GM12873 (cell line): ENCODE measurements around the gene GPR158.

Experiments
- TF ChIP-seq, protein P1 (sequence below): IDR thresholded peaks from 2 replicates; pipeline ENCODE4 v1.5.1; 2012; ENCODE audit warnings: low read depth, mild to moderate bottlenecking, moderate library complexity, low read length, control low read depth; ENCODE audit not compliant: insufficient read depth; ENCODE audit errors: missing control alignments

Gene GPR158

DNA sequence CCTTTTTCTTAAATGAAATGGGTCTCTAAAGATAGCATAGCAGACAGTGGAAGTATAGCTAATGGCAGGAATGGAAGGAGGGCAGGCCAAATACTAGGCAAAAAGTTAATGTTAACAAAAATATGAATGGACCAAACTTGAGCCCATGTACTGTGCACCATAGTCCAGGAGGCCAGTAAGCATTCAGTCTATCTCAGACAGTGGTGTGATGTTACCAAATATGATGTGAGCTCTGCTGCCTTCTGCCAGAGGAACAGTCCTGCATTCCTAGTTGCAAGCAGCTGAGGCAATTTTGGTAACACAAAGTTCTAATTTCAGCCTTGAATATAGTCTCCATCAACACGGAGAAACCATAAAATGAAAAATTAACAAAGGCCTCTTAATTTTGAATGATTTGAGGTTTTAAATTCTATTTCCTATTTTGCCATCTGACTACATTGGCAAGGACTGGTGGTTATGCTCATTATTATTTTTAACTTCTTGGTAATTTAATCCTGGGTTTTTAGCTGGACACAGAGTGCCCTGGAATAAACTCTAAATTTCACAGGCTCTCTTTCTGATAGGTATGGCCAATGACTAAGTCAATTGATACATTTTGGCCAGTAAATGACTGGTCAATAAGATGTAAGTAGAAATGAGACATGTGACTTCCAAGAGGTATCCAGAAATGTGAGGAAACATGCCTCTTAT is 442.2 kb downstream of the GPR158 start:
- TF ChIP-seq, protein P1, sequence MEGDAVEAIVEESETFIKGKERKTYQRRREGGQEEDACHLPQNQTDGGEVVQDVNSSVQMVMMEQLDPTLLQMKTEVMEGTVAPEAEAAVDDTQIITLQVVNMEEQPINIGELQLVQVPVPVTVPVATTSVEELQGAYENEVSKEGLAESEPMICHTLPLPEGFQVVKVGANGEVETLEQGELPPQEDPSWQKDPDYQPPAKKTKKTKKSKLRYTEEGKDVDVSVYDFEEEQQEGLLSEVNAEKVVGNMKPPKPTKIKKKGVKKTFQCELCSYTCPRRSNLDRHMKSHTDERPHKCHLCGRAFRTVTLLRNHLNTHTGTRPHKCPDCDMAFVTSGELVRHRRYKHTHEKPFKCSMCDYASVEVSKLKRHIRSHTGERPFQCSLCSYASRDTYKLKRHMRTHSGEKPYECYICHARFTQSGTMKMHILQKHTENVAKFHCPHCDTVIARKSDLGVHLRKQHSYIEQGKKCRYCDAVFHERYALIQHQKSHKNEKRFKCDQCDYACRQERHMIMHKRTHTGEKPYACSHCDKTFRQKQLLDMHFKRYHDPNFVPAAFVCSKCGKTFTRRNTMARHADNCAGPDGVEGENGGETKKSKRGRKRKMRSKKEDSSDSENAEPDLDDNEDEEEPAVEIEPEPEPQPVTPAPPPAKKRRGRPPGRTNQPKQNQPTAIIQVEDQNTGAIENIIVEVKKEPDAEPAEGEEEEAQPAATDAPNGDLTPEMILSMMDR: no peak

DNA sequence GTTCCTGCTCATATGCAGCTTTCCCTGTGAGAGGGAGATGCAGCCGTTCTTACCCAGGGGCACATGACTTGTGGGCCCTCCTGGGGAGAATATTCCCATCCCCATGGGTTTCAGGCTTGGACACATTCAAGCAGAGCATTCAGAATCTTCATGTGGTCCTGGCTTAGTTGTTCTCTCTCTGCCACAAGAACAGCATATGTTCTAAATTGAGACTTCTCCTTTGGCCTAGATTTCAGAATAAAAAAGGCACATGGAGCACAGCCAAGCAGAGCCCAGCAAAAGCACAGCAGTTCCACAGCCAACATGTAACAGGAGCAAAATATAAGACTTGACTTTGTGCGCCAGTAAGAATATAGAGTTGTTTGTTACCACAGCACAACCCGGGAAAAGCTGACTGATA is 452.8 kb downstream of the GPR158 start:
- TF ChIP-seq, protein P1: no peak

DNA sequence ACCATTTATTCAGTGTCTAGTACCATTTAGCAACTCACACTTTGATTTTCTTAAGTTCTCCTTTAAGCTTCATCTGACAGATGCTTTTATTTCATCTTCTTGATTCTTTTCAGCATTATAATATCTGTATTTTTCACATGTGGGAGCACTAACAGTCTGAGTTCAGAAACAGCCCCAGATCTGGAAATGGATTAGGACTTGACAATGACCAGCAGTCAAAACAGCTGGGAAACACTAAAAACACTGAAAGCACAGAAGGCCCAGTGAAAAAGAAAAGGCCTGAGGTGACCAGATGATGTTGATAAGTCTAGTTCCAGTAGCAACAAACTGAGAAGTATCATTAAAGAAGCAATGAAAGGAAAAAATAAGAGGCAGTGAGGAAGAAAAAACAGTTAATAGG is 454.5 kb downstream of the GPR158 start:
- TF ChIP-seq, protein P1: no peak

DNA sequence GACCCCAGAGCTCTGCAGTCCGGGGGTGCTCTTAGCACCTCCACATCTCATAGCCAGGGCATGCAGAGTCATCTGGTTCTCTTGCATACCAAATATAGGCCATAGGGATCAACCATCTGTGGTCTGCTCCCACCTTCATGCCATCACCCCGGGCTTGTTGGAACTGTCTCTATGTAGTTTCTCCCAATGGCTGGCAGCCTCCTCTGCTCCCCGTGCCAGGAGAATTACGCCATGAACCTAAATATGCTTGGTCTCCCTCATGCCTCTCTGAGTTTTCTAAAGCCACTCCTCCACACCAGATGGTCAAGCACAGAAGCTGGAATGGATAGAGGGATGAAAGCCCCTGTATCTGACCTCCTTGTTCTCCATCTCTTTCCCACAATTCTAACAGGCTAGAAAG is 456.7 kb downstream of the GPR158 start:
- TF ChIP-seq, protein P1: no peak

DNA sequence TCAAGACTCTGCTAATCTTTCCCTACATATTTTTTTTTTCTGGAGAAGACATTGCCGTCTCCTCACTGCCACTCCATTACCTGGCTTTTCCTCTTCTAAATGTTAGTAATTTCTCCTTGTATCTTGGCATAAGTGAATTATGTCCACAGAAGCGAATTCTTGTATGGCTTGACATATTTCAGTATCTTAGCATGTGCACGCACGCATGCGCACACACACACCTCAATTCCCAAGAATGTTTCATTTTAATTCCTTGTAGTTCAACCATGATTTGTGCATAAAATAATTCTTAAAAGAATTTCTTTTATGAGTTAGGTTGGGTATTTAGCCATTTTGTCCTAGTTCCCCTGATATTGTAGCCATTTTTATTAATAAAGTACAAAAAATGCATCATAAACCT is 458.0 kb downstream of the GPR158 start:
- TF ChIP-seq, protein P1: no peak

DNA sequence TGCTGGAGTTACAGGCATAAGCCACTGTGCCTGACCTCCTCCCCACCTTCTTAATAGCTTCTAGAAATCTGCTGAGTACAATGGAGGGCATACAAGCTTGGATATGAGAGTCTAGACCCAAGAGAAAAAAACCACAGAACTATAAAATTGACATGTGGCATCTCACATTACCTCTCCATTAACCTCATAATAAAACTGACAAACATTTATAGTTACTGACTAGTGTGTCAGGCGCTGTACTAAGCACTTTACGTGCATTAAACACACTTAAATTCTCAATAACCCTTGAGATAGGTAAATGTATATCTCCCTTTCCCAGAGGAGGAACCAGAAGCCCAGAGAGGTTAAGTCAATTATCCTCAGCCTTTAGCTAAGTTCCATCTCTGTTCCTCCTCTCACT is 458.7 kb downstream of the GPR158 start:
- TF ChIP-seq, protein P1: no peak

DNA sequence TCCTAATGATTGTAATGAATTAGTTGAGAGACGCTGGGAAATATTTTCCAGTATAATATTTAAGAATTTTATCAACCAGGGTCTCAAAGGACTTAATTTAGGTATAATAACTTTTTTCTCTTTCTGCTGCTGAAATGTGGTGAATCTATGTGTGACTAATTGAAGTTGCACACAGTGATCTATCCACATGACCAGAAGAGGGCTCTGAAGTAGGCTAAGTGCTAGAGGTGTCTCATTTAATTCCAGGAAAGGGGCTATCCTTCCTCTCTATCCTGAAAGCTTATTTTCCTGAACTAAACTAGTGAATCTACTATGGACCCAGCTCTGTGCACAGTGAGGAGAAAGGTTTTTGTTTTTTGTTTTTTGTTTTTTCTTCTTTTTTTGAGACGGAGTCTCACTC is 464.8 kb downstream of the GPR158 start:
- TF ChIP-seq, protein P1: no peak
